ENCODE results near the gene CNTN4. TPM values are rescaled to one million over a fixed set of nuclear protein-coding genes. Genes with fewer than 3 reads are reported as not detected.

Gene CNTN4
- total RNA-seq, 1 experiment from 2014 or later, result 5.7 TPM

GRCh38 chr3:2211568-2211967, 112.9 kb downstream of the CNTN4 start:
- H3K27me3 ChIP-seq (replicated peaks; ENCODE audit: insufficient read depth, low read depth, low read length, poor library complexity), result no peaks in the 10 kb centered on the region
- DNase-seq (ENCODE audit: low spot score), result no peak
- ChIA-PET POLR2A (ENCODE audit: low non-redundant PET) (no interaction called here), CTCF (no interaction called here)
- H3K4me1 ChIP-seq (ENCODE audit: insufficient read depth, low read length, poor library complexity, severe bottlenecking), result no peaks in the 10 kb centered on the region
- no TSS peak for BruUV-seq (replicated peaks)
- H3K36me3 ChIP-seq (ENCODE audit: insufficient read depth, low read length, poor library complexity, severe bottlenecking), result no peaks in the 10 kb centered on the region
- intact Hi-C loops (cut with micrococcal nuclease; ENCODE audit: unreplicated experiment), result no loop called here
- no peaks in the 10 kb centered on the region for H3K9me3 ChIP-seq (ENCODE audit: low read depth, low read length, poor library complexity, severe bottlenecking)
- no peak for TF ChIP-seq CTCF (conservative IDR thresholded peaks at IDR 0.05; ENCODE audit: low read depth, low read length)
- TF ChIP-seq EZH2 (IDR thresholded peaks at IDR 0.05; ENCODE audit: borderline replicate concordance, low read depth, low read length, poor library complexity, severe bottlenecking), result no peak
- no peak overlapping the region for H3K4me3 ChIP-seq (ENCODE audit: low read depth, low read length, poor library complexity, severe bottlenecking)
- H3K27ac ChIP-seq (ENCODE audit: low read depth, low read length, poor library complexity, severe bottlenecking), result no peak overlapping the region

- ChIA-PET CTCF (no interaction called here), POLR2A (ENCODE audit: low non-redundant PET) (no interaction called here)
- no TSS peak for BruUV-seq (replicated peaks)
- no peak overlapping the region for H3K4me3 ChIP-seq (ENCODE audit: low read depth, low read length, poor library complexity, severe bottlenecking)
- intact Hi-C loops (cut with micrococcal nuclease; ENCODE audit: unreplicated experiment), result no loop called here
- no peaks in the 10 kb centered on the region for H3K4me1 ChIP-seq (ENCODE audit: insufficient read depth, low read length, poor library complexity, severe bottlenecking)
- no peak for TF ChIP-seq CTCF (conservative IDR thresholded peaks at IDR 0.05; ENCODE audit: low read depth, low read length)
- no peak for TF ChIP-seq EZH2 (IDR thresholded peaks at IDR 0.05; ENCODE audit: borderline replicate concordance, low read depth, low read length, poor library complexity, severe bottlenecking)
- H3K27ac ChIP-seq (ENCODE audit: low read depth, low read length, poor library complexity, severe bottlenecking), result no peak overlapping the region
- no peaks in the 10 kb centered on the region for H3K9me3 ChIP-seq (ENCODE audit: low read depth, low read length, poor library complexity, severe bottlenecking)
- no peaks in the 10 kb centered on the region for H3K36me3 ChIP-seq (ENCODE audit: insufficient read depth, low read length, poor library complexity, severe bottlenecking)
- no peaks in the 10 kb centered on the region for H3K27me3 ChIP-seq (replicated peaks; ENCODE audit: insufficient read depth, low read depth, low read length, poor library complexity)
- DNase-seq (ENCODE audit: low spot score), result no peak
Measured at GRCh38 chr3:2212206-2212605, 113.5 kb downstream of the CNTN4 start.

- ChIA-PET POLR2A (ENCODE audit: low non-redundant PET) (no interaction called here), CTCF (no interaction called here)
- no peaks in the 10 kb centered on the region for H3K27me3 ChIP-seq (replicated peaks; ENCODE audit: insufficient read depth, low read depth, low read length, poor library complexity)
- no TSS peak for BruUV-seq (replicated peaks)
- H3K4me1 ChIP-seq (ENCODE audit: insufficient read depth, low read length, poor library complexity, severe bottlenecking), result no peaks in the 10 kb centered on the region
- H3K9me3 ChIP-seq (ENCODE audit: low read depth, low read length, poor library complexity, severe bottlenecking), result peaks cover 5% of the 10 kb centered on the region
- no peak overlapping the region for H3K27ac ChIP-seq (ENCODE audit: low read depth, low read length, poor library complexity, severe bottlenecking)
- TF ChIP-seq EZH2 (IDR thresholded peaks at IDR 0.05; ENCODE audit: borderline replicate concordance, low read depth, low read length, poor library complexity, severe bottlenecking), result no peak
- H3K36me3 ChIP-seq (ENCODE audit: insufficient read depth, low read length, poor library complexity, severe bottlenecking), result no peaks in the 10 kb centered on the region
- H3K4me3 ChIP-seq (ENCODE audit: low read depth, low read length, poor library complexity, severe bottlenecking), result no peak overlapping the region
- intact Hi-C loops (cut with micrococcal nuclease; ENCODE audit: unreplicated experiment), result no loop called here
- DNase-seq (ENCODE audit: low spot score), result no peak
Measured at GRCh38 chr3:2218375-2218774, 119.7 kb downstream of the CNTN4 start.

GRCh38 chr3:2218816-2219215, 120.2 kb downstream of the CNTN4 start:
- H3K27ac ChIP-seq (ENCODE audit: low read depth, low read length, poor library complexity, severe bottlenecking), result no peak overlapping the region
- TF ChIP-seq CTCF (conservative IDR thresholded peaks at IDR 0.05; ENCODE audit: low read depth, low read length) (no peak), EZH2 (IDR thresholded peaks at IDR 0.05; ENCODE audit: borderline replicate concordance, low read depth, low read length, poor library complexity, severe bottlenecking) (no peak)
- no peak overlapping the region for H3K4me3 ChIP-seq (ENCODE audit: low read depth, low read length, poor library complexity, severe bottlenecking)
- no peaks in the 10 kb centered on the region for H3K27me3 ChIP-seq (replicated peaks; ENCODE audit: insufficient read depth, low read depth, low read length, poor library complexity)
- DNase-seq (ENCODE audit: low spot score), result no peak
- CTCF ChIA-PET, result no interaction called here
- BruUV-seq (replicated peaks), result no TSS peak
- H3K9me3 ChIP-seq (ENCODE audit: low read depth, low read length, poor library complexity, severe bottlenecking), result peaks cover 5% of the 10 kb centered on the region
- H3K36me3 ChIP-seq (ENCODE audit: insufficient read depth, low read length, poor library complexity, severe bottlenecking), result no peaks in the 10 kb centered on the region
- POLR2A ChIA-PET (ENCODE audit: low non-redundant PET), result no interaction called here
- H3K4me1 ChIP-seq (ENCODE audit: insufficient read depth, low read length, poor library complexity, severe bottlenecking), result no peaks in the 10 kb centered on the region
- intact Hi-C loops (cut with micrococcal nuclease; ENCODE audit: unreplicated experiment), result no loop called here

All from A673 (cell line).